ENCODE results near the gene OR5K4.

GRCh38 chr3:98328933-98329332 is 24.7 kb upstream of the OR5K4 start:
- TF ChIP-seq TRIM28 (IDR thresholded peaks at IDR 0.05) (no peak), COPS2 (conservative IDR thresholded peaks at IDR 0.05) (no peak), CTCF (IDR thresholded peaks at IDR 0.05 in 2 of 3, conservative IDR thresholded peaks at IDR 0.05 in 1 of 3; ENCODE audit: insufficient read depth in 2 of 3, low read depth in 1 of 3, low read length in 3 of 3) (no peak)

Data from K562 (cell line).